Liver (tissue), 3 donors: ENCODE measurements around the gene RASGRF1.

Experiments used
- FOXA1 ChIP-seq: IDR thresholded peaks from 2 replicates; pipeline ENCODE4 v1.6.1; 2016; ENCODE audit warnings: antibody characterized with exemption
- GABPA ChIP-seq, 2 donors: IDR thresholded peaks in 1 of 2; conservative IDR thresholded peaks in 1 of 2; 2 replicates each; pipeline ENCODE4 v1.6.1; 2016; ENCODE audit warnings: antibody characterized with exemption in 2 of 2, mild to moderate bottlenecking in 1 of 2, moderate library complexity in 1 of 2
- RAD21 ChIP-seq, 2 donors: IDR thresholded peaks; 2 replicates each; pipeline ENCODE4 v1.6.1; 2016; ENCODE audit warnings: antibody characterized with exemption in 2 of 2, mild to moderate bottlenecking in 2 of 2
- RXRA ChIP-seq, 2 donors: IDR thresholded peaks; 2 replicates each; pipeline ENCODE4 v1.6.1; 2017 to 2018; ENCODE audit warnings: antibody characterized with exemption in 2 of 2, mild to moderate bottlenecking in 1 of 2
- TF ChIP-seq, protein P1 (sequence below): fragments of 150-350 bp; IDR thresholded peaks from 2 replicates; pipeline ENCODE4 v1.5.1; 2017; ENCODE audit warnings: improper control_type of control experiment, low read depth, low read length; ENCODE audit not compliant: missing input control
- TF ChIP-seq, protein P2 (sequence below): IDR thresholded peaks from 2 replicates; pipeline ENCODE4 v1.6.1; 2016; ENCODE audit warnings: antibody characterized with exemption
- TF ChIP-seq, protein P3 (sequence below): IDR thresholded peaks from 2 replicates; pipeline ENCODE4 v1.6.1; 2016; ENCODE audit warnings: antibody characterized with exemption
- donor health status: healthy.
- donor health status: healthy.

DNA sequence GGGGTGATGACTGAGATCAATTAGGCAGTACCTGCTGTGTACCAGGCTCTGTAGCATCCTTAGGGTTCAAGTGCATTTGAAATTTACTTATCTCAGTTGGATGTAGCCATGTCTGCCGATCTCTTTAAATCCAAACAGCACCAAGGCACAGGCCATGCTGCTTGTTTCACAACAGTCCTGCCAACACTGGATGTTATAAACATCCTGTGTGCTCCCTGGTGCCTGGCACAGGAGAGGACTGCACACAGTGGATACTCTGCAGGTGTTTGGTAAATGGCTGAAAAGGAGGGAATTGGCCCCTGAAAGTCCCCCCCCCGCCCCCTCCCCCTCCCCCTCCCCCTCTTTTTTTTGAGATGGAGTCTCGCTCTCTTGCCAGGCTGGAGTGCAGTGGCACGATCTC lies 172.7 kb downstream of the RASGRF1 start:
- TF ChIP-seq, protein P1, sequence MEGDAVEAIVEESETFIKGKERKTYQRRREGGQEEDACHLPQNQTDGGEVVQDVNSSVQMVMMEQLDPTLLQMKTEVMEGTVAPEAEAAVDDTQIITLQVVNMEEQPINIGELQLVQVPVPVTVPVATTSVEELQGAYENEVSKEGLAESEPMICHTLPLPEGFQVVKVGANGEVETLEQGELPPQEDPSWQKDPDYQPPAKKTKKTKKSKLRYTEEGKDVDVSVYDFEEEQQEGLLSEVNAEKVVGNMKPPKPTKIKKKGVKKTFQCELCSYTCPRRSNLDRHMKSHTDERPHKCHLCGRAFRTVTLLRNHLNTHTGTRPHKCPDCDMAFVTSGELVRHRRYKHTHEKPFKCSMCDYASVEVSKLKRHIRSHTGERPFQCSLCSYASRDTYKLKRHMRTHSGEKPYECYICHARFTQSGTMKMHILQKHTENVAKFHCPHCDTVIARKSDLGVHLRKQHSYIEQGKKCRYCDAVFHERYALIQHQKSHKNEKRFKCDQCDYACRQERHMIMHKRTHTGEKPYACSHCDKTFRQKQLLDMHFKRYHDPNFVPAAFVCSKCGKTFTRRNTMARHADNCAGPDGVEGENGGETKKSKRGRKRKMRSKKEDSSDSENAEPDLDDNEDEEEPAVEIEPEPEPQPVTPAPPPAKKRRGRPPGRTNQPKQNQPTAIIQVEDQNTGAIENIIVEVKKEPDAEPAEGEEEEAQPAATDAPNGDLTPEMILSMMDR: no peak
- TF ChIP-seq FOXA1 (no peak), RXRA (IDR thresholded peaks at IDR 0.05) (no peak), RAD21 (IDR thresholded peaks at IDR 0.05) (no peak), GABPA (IDR thresholded peaks at IDR 0.05 in 1 of 2, conservative IDR thresholded peaks at IDR 0.05 in 1 of 2) (no peak)
- TF ChIP-seq, protein P2, sequence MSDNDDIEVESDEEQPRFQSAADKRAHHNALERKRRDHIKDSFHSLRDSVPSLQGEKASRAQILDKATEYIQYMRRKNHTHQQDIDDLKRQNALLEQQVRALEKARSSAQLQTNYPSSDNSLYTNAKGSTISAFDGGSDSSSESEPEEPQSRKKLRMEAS: no peak
- TF ChIP-seq, protein P3, sequence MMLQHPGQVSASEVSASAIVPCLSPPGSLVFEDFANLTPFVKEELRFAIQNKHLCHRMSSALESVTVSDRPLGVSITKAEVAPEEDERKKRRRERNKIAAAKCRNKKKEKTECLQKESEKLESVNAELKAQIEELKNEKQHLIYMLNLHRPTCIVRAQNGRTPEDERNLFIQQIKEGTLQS: no peak
